Measurements from ENCODE around the gene FAM20C.

The FAM20C gene

GRCh38 chr7:143145-143751 is 49.1 kb upstream of the FAM20C start (continued):
- TF ChIP-seq, protein P1, sequence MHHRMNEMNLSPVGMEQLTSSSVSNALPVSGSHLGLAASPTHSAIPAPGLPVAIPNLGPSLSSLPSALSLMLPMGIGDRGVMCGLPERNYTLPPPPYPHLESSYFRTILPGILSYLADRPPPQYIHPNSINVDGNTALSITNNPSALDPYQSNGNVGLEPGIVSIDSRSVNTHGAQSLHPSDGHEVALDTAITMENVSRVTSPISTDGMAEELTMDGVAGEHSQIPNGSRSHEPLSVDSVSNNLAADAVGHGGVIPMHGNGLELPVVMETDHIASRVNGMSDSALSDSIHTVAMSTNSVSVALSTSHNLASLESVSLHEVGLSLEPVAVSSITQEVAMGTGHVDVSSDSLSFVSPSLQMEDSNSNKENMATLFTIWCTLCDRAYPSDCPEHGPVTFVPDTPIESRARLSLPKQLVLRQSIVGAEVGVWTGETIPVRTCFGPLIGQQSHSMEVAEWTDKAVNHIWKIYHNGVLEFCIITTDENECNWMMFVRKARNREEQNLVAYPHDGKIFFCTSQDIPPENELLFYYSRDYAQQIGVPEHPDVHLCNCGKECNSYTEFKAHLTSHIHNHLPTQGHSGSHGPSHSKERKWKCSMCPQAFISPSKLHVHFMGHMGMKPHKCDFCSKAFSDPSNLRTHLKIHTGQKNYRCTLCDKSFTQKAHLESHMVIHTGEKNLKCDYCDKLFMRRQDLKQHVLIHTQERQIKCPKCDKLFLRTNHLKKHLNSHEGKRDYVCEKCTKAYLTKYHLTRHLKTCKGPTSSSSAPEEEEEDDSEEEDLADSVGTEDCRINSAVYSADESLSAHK (tag by site-specific recombination; IDR thresholded peaks at IDR 0.05): no peak

GRCh38 chr7:143811-144453 is 48.4 kb upstream of the FAM20C start:
- TF ChIP-seq ZNF558 (tag by site-specific recombination; IDR thresholded peaks at IDR 0.05) (no peak), ZNF623 (tag by site-specific recombination; IDR thresholded peaks at IDR 0.05) (no peak), KLF1 (tag by site-specific recombination; IDR thresholded peaks at IDR 0.05) (no peak), GLIS1 (tag by site-specific recombination; IDR thresholded peaks at IDR 0.05) (no peak), ZBTB1 (tag by site-specific recombination; IDR thresholded peaks at IDR 0.05) (no peak), ZNF174 (tag by site-specific recombination; IDR thresholded peaks at IDR 0.05) (no peak), ZSCAN23 (tag by site-specific recombination; IDR thresholded peaks at IDR 0.05) (no peak), ZNF580 (tag by site-specific recombination; IDR thresholded peaks at IDR 0.05) (no peak), TSHZ1 (tag by site-specific recombination; IDR thresholded peaks at IDR 0.05; ENCODE audit: borderline replicate concordance) (no peak), ZNF660 (tag by site-specific recombination; IDR thresholded peaks at IDR 0.05) (no peak), SALL2 (tag by site-specific recombination; IDR thresholded peaks at IDR 0.05; ENCODE audit: borderline replicate concordance) (no peak), ZNF335 (tag by site-specific recombination; conservative IDR thresholded peaks at IDR 0.05) (no peak), REPIN1 (tag by site-specific recombination; IDR thresholded peaks at IDR 0.05; ENCODE audit: low read depth) (no peak), KLF16 (tag by site-specific recombination; IDR thresholded peaks at IDR 0.05) (no peak), OSR2 (tag by site-specific recombination; IDR thresholded peaks at IDR 0.05) (no peak), ZNF214 (tag by site-specific recombination; IDR thresholded peaks at IDR 0.05; ENCODE audit: borderline replicate concordance) (no peak), YY2 (tag by site-specific recombination; IDR thresholded peaks at IDR 0.05) (no peak), ZNF140 (tag by site-specific recombination; IDR thresholded peaks at IDR 0.05) (no peak)
- H3K36me3 ChIP-seq (ENCODE audit: control insufficient read depth in 2 of 2, insufficient read depth in 1 of 2, low read length in 2 of 2): peaks cover 0 to 15% of the 10 kb centered on the region in 2 experiments; a peak in 1 of 3 replicates
- CTCF ChIA-PET: no interaction called here
- no peak overlapping the region for H3K27ac ChIP-seq (ENCODE audit: extremely low read depth, low read depth, low read length)
- POLR2A ChIA-PET: no interaction called here
- no peaks in the 10 kb centered on the region for H3K9me3 ChIP-seq (ENCODE audit: control insufficient read depth, insufficient read depth, low read depth, low read length)
- no peaks in the 10 kb centered on the region for H3K4me1 ChIP-seq (ENCODE audit: control insufficient read depth, insufficient read depth, low read length)
- no peak overlapping the region for H3K4me3 ChIP-seq (ENCODE audit: low read depth, low read length)
